Kasumi-1 (cell line): ENCODE data around the gene SLC22A3.
"Not testable (repeated sequence)": the region's sequence is repeated elsewhere in the genome, so short reads cannot be mapped to it uniquely, and the experiment has no call there.

ENCODE experiments used
- DNase-seq, 2 experiments: peaks; one replicate each; lab custom pipeline; 2025; lab: John Stamatoyannopoulos, UW

The SLC22A3 gene

GRCh38 chr6:160449787-160450186, 101.6 kb downstream of the SLC22A3 start:
- not testable (repeated sequence) for DNase-seq

- DNase-seq: no peak
Observed at GRCh38 chr6:160450849-160451248, 102.7 kb downstream of the SLC22A3 start.

GRCh38 chr6:160454303-160454702, 106.1 kb downstream of the SLC22A3 start:
- DNase-seq: no peak

GRCh38 chr6:160455081-160455480, 106.9 kb downstream of the SLC22A3 start:
- no peak for DNase-seq

- DNase-seq: peak; percentile 56 to 63
Observed at GRCh38 chr6:160455541-160456213, 107.5 kb downstream of the SLC22A3 start.

GRCh38 chr6:160456214-160456546, 108.0 kb downstream of the SLC22A3 start:
- DNase-seq: no peak

GRCh38 chr6:160457823-160458222, 109.6 kb downstream of the SLC22A3 start:
- DNase-seq: peak; percentile 45 to 64

GRCh38 chr6:160461641-160462040, 113.5 kb downstream of the SLC22A3 start:
- DNase-seq: no peak

- no peak for DNase-seq
Observed at GRCh38 chr6:160462116-160462515, 113.9 kb downstream of the SLC22A3 start.

- DNase-seq: peak; percentile 88 to 93
Observed at GRCh38 chr6:160462551-160463109, 114.5 kb downstream of the SLC22A3 start.

- no peak for DNase-seq
Observed at GRCh38 chr6:160464744-160465143, 116.6 kb downstream of the SLC22A3 start.

- DNase-seq: not testable (repeated sequence)
Observed at GRCh38 chr6:160467261-160467871, 119.2 kb downstream of the SLC22A3 start.

GRCh38 chr6:160469153-160469552, 121.0 kb downstream of the SLC22A3 start:
- DNase-seq: no peak

- not testable (repeated sequence) for DNase-seq
Observed at GRCh38 chr6:160476056-160476455, 127.9 kb downstream of the SLC22A3 start.

- DNase-seq: not testable (repeated sequence)
Observed at GRCh38 chr6:160477072-160477471, 128.9 kb downstream of the SLC22A3 start.

- no peak for DNase-seq
Observed at GRCh38 chr6:160477901-160478300, 129.7 kb downstream of the SLC22A3 start.

GRCh38 chr6:160487116-160487515, 138.9 kb downstream of the SLC22A3 start:
- DNase-seq: no peak

- no peak for DNase-seq
Observed at GRCh38 chr6:160489091-160489490, 140.9 kb downstream of the SLC22A3 start.

GRCh38 chr6:160494576-160494975, 146.4 kb downstream of the SLC22A3 start:
- DNase-seq: no peak

GRCh38 chr6:160500639-160501038, 152.5 kb downstream of the SLC22A3 start:
- no peak for DNase-seq
